Tongue (tissue), 2 donors: ENCODE data around the gene UNKL. TPM values are rescaled to one million over a fixed set of nuclear protein-coding genes. Genes with fewer than 3 reads are reported as not detected.

Experiments used
- DNase-seq: peaks from one replicate; pipeline ENCODE4 v3.0.0-alpha.2; 2015
- total RNA-seq: library from RNA; depleted of rRNA; stranded (reverse); fragments of >200 nt; gene quantifications from one replicate; pipeline ENCODE4 v1.2.3, GENCODE V29; 2014

Gene UNKL
- total RNA-seq, 1 donor from 2014 or later = 11.5 TPM

GRCh38 chr16:1351215-1351581, 63.3 kb downstream of the UNKL start:
- no peak for DNase-seq

DNA sequence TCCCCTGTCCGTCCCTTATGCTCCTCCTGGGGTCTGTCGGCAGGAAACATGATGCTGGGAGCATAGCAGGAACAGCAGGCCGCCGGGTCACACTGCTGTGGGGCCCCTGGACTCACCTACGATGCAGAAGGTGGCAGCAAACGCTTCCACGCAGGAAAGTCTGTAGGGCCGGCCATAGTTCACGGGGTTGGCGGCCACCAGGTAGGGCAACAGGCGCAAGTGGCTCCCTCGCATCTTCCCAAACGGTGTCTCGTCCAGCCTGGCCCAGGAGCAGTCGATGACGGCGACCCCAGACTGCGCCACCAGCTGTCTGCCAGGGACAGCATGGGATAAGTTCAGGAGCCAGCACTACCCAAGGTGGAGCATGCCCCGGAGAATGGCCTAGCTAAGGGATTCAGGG, 63.8 kb downstream of the UNKL start:
- no peak for DNase-seq

DNA sequence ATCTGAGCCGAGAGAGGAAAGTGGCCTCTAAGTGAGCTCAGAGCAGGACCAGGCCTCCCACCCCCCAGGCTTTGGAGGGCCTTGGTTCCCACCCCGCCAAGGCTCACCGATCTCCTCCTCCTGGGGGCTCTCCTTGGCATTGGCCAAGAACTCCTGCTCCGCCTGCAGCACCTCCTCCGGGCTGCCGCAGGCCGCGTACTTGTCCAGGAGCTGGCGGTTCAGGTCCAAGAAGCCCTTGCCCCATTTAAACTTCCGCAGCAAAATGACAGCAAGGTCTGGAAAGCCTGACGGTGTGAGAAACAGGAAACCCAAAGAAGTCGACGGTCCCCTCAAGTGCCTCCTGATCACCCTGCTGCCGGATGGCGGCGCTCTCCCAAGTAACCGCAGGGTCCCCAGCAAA, 64.6 kb downstream of the UNKL start:
- DNase-seq = no peak

DNA sequence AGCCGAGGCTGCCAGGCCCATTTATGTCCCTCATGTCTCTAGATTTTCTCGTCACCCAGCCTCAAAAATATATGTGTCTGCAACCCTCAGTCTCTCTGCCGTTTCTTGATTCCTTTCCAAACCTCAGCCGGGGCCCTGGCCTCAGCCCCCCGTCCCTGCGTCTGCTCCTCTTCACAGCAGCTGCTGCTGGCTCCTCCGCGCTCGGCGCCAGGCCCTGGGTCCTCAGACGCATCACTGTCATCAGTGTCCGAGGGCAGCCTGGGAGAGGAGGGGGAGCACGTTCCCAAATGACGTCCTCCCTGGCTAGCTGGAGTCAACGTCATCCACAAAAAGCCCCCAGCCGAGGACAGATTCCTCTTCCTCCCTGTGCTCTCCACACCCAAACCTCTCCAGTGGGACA, 65.2 kb downstream of the UNKL start:
- DNase-seq = no peak

- DNase-seq = no peak
Measured at GRCh38 chr16:1348926-1349325, 65.6 kb downstream of the UNKL start.

DNA sequence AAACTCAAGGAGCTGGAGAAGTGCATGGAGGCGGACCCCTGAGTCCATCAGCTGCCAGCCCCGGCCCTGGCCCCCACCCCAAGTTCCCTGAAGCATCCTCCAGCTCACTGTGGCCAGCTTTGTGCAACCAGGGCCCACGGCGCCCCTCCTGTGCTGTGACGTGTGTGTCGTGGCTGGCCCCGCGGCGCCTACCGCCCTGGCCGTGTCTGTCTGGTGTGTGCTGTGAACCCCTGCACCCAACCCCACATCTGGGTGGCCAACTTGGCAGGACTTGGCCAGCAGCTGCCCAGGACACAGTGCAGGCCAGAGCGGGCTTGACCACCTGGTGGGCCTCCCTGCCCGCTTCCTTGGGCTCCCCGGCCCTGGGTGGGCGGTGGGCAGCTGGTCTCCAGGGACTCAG, 66.1 kb downstream of the UNKL start:
- DNase-seq = no peak

DNA sequence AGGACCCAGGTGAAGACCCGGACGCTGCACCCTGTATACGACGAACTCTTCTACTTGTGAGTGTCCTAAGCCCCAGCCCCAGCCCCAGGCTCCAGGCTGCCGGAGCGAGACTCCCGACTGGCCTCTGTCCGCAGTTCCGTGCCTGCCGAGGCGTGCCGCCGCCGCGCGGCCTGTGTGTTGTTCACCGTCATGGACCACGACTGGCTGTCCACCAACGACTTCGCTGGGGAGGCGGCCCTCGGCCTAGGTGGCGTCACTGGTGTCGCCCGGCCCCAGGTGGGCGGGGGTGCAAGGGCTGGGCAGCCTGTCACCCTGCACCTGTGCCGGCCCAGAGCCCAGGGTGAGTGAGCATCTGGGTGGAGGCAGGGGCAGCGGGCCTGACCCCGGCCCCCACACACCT, 66.5 kb downstream of the UNKL start:
- DNase-seq = no peak

DNA sequence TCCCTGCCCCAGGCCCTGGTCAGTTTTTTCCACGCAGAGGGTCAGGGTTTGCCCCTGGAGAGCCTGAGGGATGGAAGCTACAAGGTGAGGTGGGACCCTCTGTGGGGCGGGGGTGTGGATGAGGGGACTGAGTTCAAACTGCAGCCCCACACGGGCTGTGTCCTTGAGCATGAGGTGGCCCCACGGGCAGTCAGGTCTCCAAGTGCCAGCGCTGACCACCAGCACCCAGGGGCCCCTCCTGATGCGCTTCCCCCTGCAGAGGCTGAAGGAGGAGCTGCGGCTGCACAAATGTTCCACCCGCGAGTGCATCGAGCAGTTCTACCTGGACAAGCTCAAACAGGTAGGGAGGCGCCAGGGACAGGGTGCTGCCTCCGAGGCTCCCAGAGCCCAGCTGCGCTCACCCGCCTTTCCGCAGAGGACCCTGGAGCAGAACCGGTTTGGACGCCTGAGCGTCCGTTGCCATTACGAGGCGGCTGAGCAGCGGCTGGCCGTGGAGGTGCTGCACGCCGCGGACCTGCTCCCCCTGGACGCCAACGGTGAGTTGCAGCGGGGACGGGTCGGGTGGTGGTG, 67.1 kb downstream of the UNKL start:
- DNase-seq = peak; percentile 40

DNA sequence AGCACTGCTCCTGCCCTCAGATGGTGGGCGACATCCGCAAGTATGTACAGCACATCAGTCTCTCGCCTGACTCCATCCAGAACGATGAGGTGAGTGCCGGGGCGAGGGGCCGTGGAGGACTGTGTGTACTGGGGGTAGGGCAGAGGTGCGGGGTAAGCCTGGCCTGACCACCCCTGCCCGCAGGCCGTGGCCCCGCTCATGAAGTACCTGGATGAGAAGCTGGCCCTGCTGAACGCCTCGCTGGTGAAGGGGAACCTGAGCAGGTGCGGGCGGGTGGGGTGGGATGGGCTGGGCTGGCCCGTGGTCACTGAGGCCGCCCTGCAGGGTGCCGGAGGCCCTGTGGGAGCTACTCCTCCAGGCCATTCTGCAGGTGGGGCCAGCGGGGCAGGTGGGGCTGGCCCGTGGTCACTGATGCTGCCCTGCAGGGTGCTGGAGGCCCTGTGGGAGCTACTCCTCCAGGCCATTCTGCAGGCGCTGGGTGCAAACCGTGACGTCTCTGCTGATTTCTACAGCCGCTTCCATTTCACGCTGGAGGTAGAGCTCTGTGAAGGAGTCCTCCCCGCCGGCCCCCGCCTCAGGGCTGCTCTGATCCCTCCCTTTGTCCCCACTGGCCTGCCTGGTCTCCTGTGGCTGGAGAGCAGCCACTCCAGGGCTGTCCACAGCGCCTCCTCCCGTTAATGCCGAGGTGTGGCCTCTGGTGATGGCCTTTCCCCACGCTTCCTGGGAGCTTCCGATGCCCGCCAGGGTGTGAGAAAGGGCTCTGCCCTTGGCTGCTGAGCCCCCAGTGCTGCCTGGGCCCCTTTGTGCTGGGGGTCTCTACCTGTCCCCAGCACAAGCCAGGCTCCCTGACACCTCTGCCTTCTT, 67.8 kb downstream of the UNKL start:
- DNase-seq = no peak

GRCh38 chr16:1345651-1346421, 68.7 kb downstream of the UNKL start:
- DNase-seq = no peak

DNA sequence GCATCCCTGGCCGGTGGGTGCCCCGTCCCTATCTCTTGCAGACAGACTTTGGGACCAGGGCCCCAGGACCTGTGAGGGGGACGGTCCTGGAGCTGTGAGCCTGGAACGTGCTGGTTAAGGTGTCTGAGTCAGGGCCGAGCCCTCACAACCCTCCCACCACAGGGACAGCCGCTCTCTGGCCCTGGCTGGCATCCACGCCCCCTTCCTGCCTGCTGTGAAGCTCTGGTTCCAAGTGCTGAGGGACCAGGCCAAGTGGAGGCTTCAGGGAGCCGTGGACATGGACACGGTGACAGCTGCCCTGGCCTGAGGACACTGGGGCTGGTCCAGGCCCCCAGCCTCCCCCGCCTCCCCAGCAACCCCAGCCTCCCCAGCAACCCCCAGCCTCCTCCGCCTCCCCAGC, 69.4 kb downstream of the UNKL start:
- DNase-seq = no peak

DNA sequence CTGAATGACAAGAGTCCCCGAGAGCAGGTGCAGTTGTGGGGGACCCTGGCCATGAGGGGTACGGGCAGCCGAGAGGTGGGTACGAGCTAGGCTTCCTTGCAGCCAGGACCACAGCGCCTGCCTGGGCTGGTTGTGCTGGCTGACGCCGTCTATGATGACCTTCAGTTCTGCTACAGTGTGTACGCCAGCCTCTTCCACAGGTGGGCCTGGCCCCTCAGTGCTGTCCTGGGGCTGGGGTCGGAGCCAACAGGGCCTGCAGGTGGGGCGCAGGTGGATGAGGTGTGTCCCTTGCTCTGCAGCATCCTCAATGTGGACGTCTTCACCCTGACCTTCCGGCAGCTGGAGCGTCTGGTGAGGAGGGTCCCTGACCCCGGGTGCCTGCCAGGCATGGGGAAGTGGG, 70.0 kb downstream of the UNKL start:
- no peak for DNase-seq

DNA sequence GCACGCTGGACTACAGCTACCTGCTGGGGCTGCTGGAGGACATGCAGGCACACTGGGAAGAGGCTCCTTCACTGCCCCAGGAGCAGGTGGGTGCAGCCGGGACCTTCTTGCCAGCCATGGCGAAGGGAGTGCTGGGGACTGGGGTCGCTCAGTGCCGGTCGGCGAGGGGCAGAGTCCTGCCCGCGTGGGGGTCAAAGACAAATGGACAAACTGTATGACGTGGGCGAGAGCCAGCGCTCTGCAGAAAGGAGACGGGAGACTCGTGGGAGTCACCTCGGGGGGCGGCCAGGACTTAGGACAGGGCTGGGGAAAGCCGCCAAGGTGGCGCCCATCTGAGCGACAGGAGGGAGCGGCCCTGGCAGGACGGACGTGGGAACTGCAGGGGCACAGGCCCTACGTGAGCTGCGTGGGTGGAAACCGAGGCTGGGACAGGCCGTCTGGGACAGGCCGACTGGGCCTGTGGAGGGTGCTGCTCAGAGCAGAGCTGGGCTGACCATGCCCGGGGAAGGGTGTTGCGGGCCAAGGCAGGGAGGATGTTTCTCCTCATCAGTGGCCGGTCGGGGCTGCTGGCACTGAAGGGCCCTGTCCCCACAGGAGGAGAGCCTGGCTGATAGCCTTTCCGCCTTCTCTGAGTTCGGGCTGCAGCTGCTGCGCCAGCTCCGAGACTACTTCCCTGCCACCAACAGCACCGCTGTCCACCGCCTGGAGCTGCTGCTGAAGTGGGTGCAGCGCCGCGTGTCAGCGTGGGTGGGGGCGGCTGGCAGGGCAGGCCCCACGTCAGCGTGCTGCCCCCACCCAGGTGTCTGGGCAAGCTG, 70.9 kb downstream of the UNKL start:
- no peak for DNase-seq

- peak; percentile 90 for DNase-seq
Measured at GRCh38 chr16:1342526-1343427, 71.7 kb downstream of the UNKL start.

DNA sequence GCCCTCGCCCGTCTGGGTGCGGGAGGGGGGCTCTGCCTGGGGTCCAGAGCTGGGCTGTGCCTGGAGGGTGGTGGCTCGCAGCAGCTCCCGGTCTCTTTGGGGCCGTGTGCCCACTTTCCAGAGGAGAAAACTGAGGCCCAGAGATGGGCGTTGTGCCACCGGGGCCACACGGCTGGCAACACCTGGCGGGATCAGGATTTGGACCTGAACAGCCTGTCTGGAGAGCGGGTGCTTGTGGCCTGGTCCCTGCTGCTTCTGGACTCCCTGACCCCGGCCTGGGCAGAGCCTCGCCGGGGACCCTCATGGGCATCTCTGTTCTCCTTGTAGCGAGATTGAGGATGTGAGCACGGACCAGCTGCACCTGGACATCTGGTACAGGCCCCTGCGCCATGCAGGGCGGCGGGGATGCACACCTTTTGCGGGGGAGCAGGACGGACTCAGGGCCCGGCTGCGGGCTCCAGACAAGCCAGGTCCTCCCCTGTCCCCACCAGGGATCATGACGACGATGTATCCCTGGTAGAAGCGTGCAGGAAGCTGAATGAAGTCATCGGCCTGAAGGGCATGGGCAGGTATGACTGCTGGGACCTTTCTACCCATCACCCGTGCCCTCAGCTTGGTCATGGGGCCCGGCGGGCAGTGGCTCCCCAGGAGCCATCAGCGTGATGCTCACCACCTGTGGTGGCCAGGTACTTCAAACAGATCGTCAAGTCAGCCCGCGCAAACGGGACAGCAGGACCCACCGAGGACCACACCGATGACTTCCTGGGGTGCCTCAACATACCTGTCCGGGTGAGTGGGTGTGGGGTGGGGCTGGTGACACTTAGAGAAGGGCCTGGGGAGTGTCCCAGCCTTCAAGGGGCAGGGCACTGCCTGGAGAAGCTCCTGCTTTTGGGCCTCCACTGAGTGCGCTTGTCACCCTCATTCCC, 72.7 kb downstream of the UNKL start:
- no peak for DNase-seq

GRCh38 chr16:1340730-1341494, 73.6 kb downstream of the UNKL start:
- no peak for DNase-seq

DNA sequence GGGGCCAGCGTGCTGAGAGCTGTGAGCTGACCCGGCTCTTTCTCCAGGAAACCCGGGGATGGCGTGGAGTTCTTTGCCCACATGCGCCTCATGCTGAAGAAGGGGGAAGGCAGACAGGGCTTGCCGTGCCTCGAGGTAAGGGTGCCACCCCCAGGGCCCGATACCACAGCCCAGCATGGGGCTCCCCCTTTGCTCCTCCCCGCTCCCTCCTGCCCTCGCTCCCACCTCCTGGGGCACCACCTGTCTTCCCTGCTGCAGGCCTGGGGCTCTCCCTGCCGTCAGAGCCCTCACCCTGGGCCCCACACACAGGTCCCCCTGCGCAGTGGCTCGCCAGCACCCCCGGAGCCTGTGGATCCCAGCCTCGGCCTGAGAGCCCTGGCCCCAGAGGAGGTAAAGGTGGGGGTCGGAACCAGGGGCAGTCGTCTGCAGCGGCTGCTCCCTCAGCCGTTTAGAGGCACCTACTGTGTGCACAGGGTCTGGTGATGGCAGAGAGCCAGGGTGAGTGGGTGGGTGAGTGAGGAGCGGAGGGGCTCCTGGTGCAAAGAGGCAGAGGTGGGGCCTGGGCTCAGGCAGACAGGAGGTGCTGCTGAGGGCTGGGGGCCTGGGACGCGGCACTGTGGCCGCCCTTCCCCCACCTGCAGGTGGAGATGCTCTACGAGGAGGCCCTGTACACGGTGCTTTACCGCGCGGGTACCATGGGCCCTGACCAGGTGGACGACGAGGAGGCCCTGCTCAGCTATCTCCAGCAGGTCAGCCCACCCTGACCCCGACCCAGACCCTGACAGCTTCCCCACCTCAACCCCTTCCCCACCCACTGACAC, 75.4 kb downstream of the UNKL start:
- DNase-seq = no peak

- DNase-seq = no peak
Measured at GRCh38 chr16:1338119-1338730, 76.3 kb downstream of the UNKL start.
